Mucosa of descending colon (tissue), 3 donors: ENCODE data around the gene WNK2. TPM values are rescaled to one million over a fixed set of nuclear protein-coding genes. Genes with fewer than 3 reads are reported as not detected.

Experiments used
- ATAC-seq: fragments of 200-7000 bp; cut with Tn5 transposase; one replicate; pipeline ENCODE4 v1.9.1; 2020; ENCODE audit warnings: mild to moderate bottlenecking, moderate library complexity
- DNase-seq, 3 donors: peaks; one replicate each; pipeline ENCODE4 v3.0.0-alpha.2; 2020
- H3K36me3 ChIP-seq: fragments of 200-600 bp; one replicate; pipeline ENCODE4 v1.8.0; 2021; ENCODE audit warnings: low read depth, mild to moderate bottlenecking
- H3K4me1 ChIP-seq: fragments of 200-600 bp; one replicate; pipeline ENCODE4 v1.8.0; 2021; ENCODE audit warnings: low read depth, mild to moderate bottlenecking
- H3K4me3 ChIP-seq: fragments of 200-600 bp; one replicate; pipeline ENCODE4 v1.8.0; 2021; ENCODE audit warnings: mild to moderate bottlenecking
- H3K9me3 ChIP-seq: fragments of 200-600 bp; one replicate; pipeline ENCODE4 v1.8.0; 2021; ENCODE audit warnings: mild to moderate bottlenecking
- intact Hi-C, 2 donors: fragments of 100-400 bp; cut with DNase I in 1 of 2; cut with micrococcal nuclease in 1 of 2; formaldehyde crosslinking; loops; one replicate each; pipeline versions ENCODE4 v1.11.0 to v1.11.1; 2022; cut with DNase I, micrococcal nuclease
- total RNA-seq, 3 donors: library from RNA; stranded (reverse); fragmentation: NEBNext Ultra II Directional in 2 of 3; extraction: Animal tissue kit (Norgen Biotek cat#: 25700) in 2 of 3; gene quantifications; one replicate each; pipeline versions ENCODE4 v1.2.1 to v1.2.4, GENCODE V29; 2021 to 2023
- TF ChIP-seq, protein P1 (sequence below): fragments of 200-600 bp; IDR thresholded peaks from one replicate; pipeline ENCODE4 v1.8.0; 2022; ENCODE audit warnings: antibody characterized with exemption, mild to moderate bottlenecking
- donor health status: DM: no; HTN: no; CAD: no; lungs with moderate emphysema.
- donor health status: DM: no; HTN: no; CAD: no.
- donor health status: DM: no; HTN: yes; CAD: no.

The WNK2 gene
- total RNA-seq, 3 donors from 2014 or later = 175 to 276 (median 201) TPM

GRCh38 chr9:93156475-93157008 is 27.4 kb upstream of the WNK2 start:
- TF ChIP-seq, protein P1, sequence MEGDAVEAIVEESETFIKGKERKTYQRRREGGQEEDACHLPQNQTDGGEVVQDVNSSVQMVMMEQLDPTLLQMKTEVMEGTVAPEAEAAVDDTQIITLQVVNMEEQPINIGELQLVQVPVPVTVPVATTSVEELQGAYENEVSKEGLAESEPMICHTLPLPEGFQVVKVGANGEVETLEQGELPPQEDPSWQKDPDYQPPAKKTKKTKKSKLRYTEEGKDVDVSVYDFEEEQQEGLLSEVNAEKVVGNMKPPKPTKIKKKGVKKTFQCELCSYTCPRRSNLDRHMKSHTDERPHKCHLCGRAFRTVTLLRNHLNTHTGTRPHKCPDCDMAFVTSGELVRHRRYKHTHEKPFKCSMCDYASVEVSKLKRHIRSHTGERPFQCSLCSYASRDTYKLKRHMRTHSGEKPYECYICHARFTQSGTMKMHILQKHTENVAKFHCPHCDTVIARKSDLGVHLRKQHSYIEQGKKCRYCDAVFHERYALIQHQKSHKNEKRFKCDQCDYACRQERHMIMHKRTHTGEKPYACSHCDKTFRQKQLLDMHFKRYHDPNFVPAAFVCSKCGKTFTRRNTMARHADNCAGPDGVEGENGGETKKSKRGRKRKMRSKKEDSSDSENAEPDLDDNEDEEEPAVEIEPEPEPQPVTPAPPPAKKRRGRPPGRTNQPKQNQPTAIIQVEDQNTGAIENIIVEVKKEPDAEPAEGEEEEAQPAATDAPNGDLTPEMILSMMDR = no peak
- Histone ChIP-seq H3K4me3 (no peak overlapping the region), H3K9me3 (no peaks in the 10 kb centered on the region), H3K36me3 (no peaks in the 10 kb centered on the region), H3K4me1 (no peaks in the 10 kb centered on the region)
- DNase-seq = no peak
- ATAC-seq = no peak
- intact Hi-C loops = loop anchor here in 1 of 2 donors (10.0 kb wide), 1 partner anchor 148 kb away; no protein-coding TSS in a partner anchor

DNA sequence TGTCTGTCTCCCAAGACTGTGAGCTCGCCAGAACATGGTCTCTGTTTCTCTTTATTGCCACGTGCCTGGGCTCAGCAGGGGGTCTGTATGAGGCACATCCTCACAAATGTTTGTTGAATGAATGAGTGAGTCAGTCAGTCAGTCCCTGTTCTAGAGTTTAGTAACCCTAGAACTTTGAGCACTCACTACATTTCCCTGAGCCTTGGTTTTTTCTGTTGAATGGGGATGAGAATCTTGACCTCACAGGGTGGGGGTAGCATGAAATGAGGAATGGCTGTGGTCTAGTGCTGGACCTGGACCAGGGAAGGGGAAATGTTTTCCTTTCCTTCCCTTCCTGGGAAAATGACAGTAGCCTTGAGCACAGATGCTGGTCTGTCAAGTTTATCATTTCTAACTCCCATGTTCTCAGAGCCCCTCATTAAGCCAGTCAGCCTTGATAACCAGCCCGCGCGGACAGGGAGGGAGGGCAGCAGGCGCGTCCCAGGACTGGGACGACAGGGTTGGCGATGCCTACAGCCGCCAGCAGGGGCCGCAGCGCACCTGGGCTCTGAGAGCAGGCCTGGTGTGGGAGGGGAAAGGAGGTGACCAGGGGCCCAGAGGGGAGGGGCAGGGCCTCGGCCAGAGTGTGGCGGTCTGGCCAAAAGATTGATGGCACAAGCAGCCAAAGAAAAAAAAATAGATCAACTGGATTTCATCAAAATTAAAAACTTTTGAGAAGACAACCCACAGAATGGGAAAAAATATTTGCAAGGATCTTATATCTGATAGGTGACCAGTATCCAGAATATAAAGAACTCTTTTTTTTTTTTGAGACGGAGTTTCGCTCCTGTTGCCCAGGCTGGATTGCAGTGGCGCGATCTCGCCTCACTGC is 24.1 kb upstream of the WNK2 start:
- H3K36me3 ChIP-seq = no peaks in the 10 kb centered on the region
- H3K4me3 ChIP-seq = no peak overlapping the region
- H3K9me3 ChIP-seq = no peaks in the 10 kb centered on the region
- no peaks in the 10 kb centered on the region for H3K4me1 ChIP-seq
- TF ChIP-seq, protein P1 = peak; percentile 90
- peak; percentile 86 to 90 (median 90) for DNase-seq
- ATAC-seq = peak; percentile 99
- intact Hi-C loops = loop anchor here (2.0 to 10.0 kb wide), 2 partner anchors 35 to 145 kb away; no protein-coding TSS in a partner anchor

GRCh38 chr9:93161786-93162562 is 22.0 kb upstream of the WNK2 start:
- TF ChIP-seq, protein P1 = no peak
- Histone ChIP-seq H3K36me3 (no peaks in the 10 kb centered on the region), H3K4me3 (no peak overlapping the region), H3K4me1 (no peaks in the 10 kb centered on the region), H3K9me3 (no peaks in the 10 kb centered on the region)
- no peak for ATAC-seq
- intact Hi-C loops = loop anchor here (2.0 to 10.0 kb wide), 2 partner anchors 33 to 143 kb away; no protein-coding TSS in a partner anchor
- DNase-seq = no peak

DNA sequence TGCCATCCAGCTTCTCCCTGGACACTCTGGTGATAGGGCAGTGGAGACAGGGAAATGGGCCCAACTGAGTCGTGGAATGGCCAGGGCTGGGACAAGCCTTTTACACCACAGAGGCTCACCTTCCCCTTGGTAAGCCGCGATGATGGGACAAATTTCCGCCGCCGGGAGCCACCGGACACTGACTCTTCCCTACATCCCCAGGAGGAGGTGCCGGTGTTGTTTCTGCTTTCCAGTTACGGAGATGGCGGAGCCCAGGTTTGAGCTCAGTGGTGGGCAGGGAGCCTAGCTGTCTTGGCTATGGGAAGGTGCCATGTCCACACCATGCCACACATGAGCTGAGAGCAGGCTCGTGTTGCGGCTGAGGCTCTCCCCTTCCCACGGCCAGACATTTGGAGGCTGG is 19.9 kb upstream of the WNK2 start:
- intact Hi-C loops = loop anchor here in 1 of 2 donors (10.0 kb wide), 1 partner anchor 141 kb away; no protein-coding TSS in a partner anchor
- ATAC-seq = no peak
- TF ChIP-seq, protein P1 = no peak
- no peak overlapping the region for H3K4me3 ChIP-seq
- H3K9me3 ChIP-seq = no peaks in the 10 kb centered on the region
- no peak for DNase-seq
- peaks cover 3% of the 10 kb centered on the region for H3K4me1 ChIP-seq
- no peaks in the 10 kb centered on the region for H3K36me3 ChIP-seq

- intact Hi-C loops = loop anchor here in 1 of 2 donors (10.0 kb wide), 1 partner anchor 138 kb away; no protein-coding TSS in a partner anchor
- peaks cover 3% of the 10 kb centered on the region for H3K4me1 ChIP-seq
- H3K4me3 ChIP-seq = no peak overlapping the region
- TF ChIP-seq, protein P1 = no peak
- DNase-seq = no peak
- H3K36me3 ChIP-seq = no peaks in the 10 kb centered on the region
- ATAC-seq = peak; percentile 90
- no peaks in the 10 kb centered on the region for H3K9me3 ChIP-seq
Observed at GRCh38 chr9:93166699-93167098, 17.2 kb upstream of the WNK2 start.
